ENCODE measurements around the gene SUN1. TPM values are rescaled to one million over a fixed set of nuclear protein-coding genes. Genes with fewer than 3 reads are reported as not detected.
A peak's percentile ranks its signal among the peaks of the same experiment; 100 is the strongest.
"Not testable (repeated sequence)": the region's sequence is repeated elsewhere in the genome, so short reads cannot be mapped to it uniquely, and the experiment has no call there.

Gene SUN1
- total RNA-seq, 2 experiments from 2014 or later: 71.3 to 74.6 TPM

DNA sequence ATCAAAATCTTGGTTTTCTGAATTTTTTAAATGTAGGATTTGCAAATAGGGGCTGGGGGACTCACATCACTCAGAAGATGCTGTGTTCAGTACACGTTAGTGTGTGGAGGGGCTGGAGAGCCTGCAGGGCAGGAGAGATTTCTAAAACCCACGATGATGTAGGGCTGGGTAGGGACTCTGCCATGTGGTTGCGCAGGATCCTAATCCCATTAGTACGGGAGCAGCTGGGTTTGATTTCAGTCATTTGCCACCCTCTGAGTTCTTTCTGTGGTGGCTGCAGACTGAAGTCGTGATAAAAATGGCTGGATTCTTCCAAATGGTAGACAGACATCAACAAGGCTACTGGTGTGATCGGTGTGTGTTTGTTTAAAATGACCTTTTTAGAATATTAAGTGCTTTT is 29.9 kb downstream of the SUN1 start:
- no peak for ATAC-seq
- intact Hi-C loops (cut with DNase I, micrococcal nuclease): no loop called here
- Mint-ChIP-seq H3K9me3 (ENCODE audit: low read depth) (no peaks in the 10 kb centered on the region), H3K4me1 (no peaks in the 10 kb centered on the region), H3K27me3 (no peaks in the 10 kb centered on the region), H3K36me3 (ENCODE audit: low read depth) (peaks cover 57% of the 10 kb centered on the region), H3K4me3 (no peak overlapping the region), H3K27ac (peak overlapping the region; percentile 10)
- ChIA-PET POLR2A (no interaction called here), CTCF (no interaction called here)
- no peak for DNase-seq

GRCh38 chr7:863106-863505 is 30.8 kb downstream of the SUN1 start:
- no peak overlapping the region for H3K27ac Mint-ChIP-seq
- H3K36me3 Mint-ChIP-seq (ENCODE audit: low read depth): peaks cover 60% of the 10 kb centered on the region
- no peaks in the 10 kb centered on the region for H3K27me3 Mint-ChIP-seq
- ATAC-seq: no peak
- DNase-seq: no peak
- H3K4me3 Mint-ChIP-seq: no peak overlapping the region
- no peaks in the 10 kb centered on the region for H3K4me1 Mint-ChIP-seq
- CTCF ChIA-PET: interaction anchor here (1.9 kb wide), 1 partner anchor 10 kb away, joined by 5 read pairs; no protein-coding TSS in a partner anchor
- intact Hi-C loops (cut with DNase I, micrococcal nuclease): no loop called here
- POLR2A ChIA-PET: no interaction called here
- no peaks in the 10 kb centered on the region for H3K9me3 Mint-ChIP-seq (ENCODE audit: low read depth)

- H3K36me3 Mint-ChIP-seq (ENCODE audit: low read depth): peaks cover 46% of the 10 kb centered on the region
- H3K27ac Mint-ChIP-seq: no peak overlapping the region
- intact Hi-C loops (cut with DNase I, micrococcal nuclease): no loop called here
- H3K27me3 Mint-ChIP-seq: no peaks in the 10 kb centered on the region
- ChIA-PET CTCF (interaction anchor here (0.9 kb wide), 1 partner anchor 29 kb away, joined by 3 read pairs; no protein-coding TSS in a partner anchor), POLR2A (no interaction called here)
- no peak overlapping the region for H3K4me3 Mint-ChIP-seq
- peaks cover 8% of the 10 kb centered on the region for H3K4me1 Mint-ChIP-seq
- DNase-seq (no peak), ATAC-seq (no peak)
- H3K9me3 Mint-ChIP-seq (ENCODE audit: low read depth): no peaks in the 10 kb centered on the region
Measured at GRCh38 chr7:865921-866320, 33.6 kb downstream of the SUN1 start.

DNA sequence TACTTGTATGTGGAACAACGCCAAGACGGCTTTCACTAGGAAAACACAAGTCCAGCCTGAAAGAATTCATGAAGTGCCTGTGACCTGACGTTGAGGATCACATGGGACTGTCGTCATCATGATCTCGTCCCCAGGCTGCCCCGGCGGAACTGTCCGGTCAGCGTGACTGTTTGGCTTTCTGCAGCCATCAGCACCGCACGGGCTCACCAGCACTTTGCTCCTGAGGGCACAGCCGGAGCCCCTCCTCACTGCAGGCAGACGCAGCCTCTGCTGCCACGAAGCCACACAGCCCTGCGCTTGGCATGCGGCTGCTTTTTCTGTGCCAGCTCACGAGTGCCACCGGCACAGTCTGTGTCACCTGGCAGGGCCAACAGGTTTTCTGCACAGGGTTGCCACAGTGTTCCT is 34.7 kb downstream of the SUN1 start:
- peaks cover 9% of the 10 kb centered on the region for H3K4me1 Mint-ChIP-seq
- no peak for DNase-seq
- no peak for ATAC-seq
- no peak overlapping the region for H3K27ac Mint-ChIP-seq
- CTCF ChIA-PET: no interaction called here
- intact Hi-C loops (cut with DNase I, micrococcal nuclease): no loop called here
- H3K36me3 Mint-ChIP-seq (ENCODE audit: low read depth): peaks cover 43% of the 10 kb centered on the region
- H3K27me3 Mint-ChIP-seq: no peaks in the 10 kb centered on the region
- POLR2A ChIA-PET: no interaction called here
- no peaks in the 10 kb centered on the region for H3K9me3 Mint-ChIP-seq (ENCODE audit: low read depth)
- H3K4me3 Mint-ChIP-seq: no peak overlapping the region

- POLR2A ChIA-PET: no interaction called here
Measured at GRCh38 chr7:867406-868188, 35.3 kb downstream of the SUN1 start.

DNA sequence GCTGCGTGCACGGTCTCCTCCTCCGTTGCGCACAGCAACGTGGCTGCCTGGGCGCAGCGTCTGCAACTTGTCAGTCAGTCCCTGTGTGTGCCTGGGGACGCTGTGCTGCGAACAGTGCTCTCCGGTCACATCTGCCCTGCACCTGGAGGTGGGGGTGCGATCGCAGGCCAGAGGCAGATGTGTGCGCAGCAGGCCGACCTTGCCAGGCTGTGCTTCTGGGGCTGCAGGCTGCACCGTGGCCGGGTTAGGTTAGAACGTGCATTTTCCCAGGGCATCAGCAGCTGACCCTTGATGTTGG is 35.9 kb downstream of the SUN1 start:
- H3K27ac Mint-ChIP-seq: no peak overlapping the region
- H3K9me3 Mint-ChIP-seq (ENCODE audit: low read depth): no peaks in the 10 kb centered on the region
- no peak overlapping the region for H3K4me3 Mint-ChIP-seq
- DNase-seq (no peak), ATAC-seq (no peak)
- ChIA-PET POLR2A (no interaction called here), CTCF (no interaction called here)
- intact Hi-C loops (cut with DNase I, micrococcal nuclease): no loop called here
- H3K36me3 Mint-ChIP-seq (ENCODE audit: low read depth): peaks cover 42% of the 10 kb centered on the region
- no peaks in the 10 kb centered on the region for H3K27me3 Mint-ChIP-seq
- H3K4me1 Mint-ChIP-seq: peaks cover 11% of the 10 kb centered on the region

More at GRCh38 chr7:867406-868188, 35.3 kb downstream of the SUN1 start:
- peaks cover 9% of the 10 kb centered on the region for H3K4me1 Mint-ChIP-seq
- no peaks in the 10 kb centered on the region for H3K27me3 Mint-ChIP-seq
- H3K4me3 Mint-ChIP-seq: no peak overlapping the region
- no peaks in the 10 kb centered on the region for H3K9me3 Mint-ChIP-seq (ENCODE audit: low read depth)
- intact Hi-C loops (cut with DNase I, micrococcal nuclease): no loop called here
- ATAC-seq (no peak), DNase-seq (no peak)
- CTCF ChIA-PET: no interaction called here
- peaks cover 43% of the 10 kb centered on the region for H3K36me3 Mint-ChIP-seq (ENCODE audit: low read depth)
- no peak overlapping the region for H3K27ac Mint-ChIP-seq

DNA sequence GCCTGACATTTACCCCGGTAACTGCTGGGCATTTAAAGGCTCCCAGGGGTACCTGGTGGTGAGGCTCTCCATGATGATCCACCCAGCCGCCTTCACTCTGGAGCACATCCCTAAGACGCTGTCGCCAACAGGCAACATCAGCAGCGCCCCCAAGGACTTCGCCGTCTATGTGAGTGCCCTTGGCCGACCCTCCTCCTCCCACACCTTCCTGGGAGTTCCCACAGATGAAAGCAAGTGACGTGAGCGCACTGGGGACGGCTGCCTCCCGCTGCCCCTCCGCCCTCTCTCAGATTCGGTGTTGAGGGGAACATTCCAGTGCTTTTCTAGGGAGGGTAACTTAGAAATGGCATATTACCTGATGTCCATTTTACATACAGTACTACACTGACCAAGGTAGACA is 37.1 kb downstream of the SUN1 start:
- ATAC-seq (no peak), DNase-seq (no peak)
- Mint-ChIP-seq H3K36me3 (ENCODE audit: low read depth) (peaks cover 43% of the 10 kb centered on the region), H3K4me1 (peaks cover 21% of the 10 kb centered on the region), H3K27me3 (no peaks in the 10 kb centered on the region), H3K27ac (peak overlapping the region; percentile 7), H3K9me3 (ENCODE audit: low read depth) (no peaks in the 10 kb centered on the region), H3K4me3 (no peak overlapping the region)
- intact Hi-C loops (cut with DNase I, micrococcal nuclease): no loop called here
- POLR2A ChIA-PET: no interaction called here
- CTCF ChIA-PET: no interaction called here

- peaks cover 32% of the 10 kb centered on the region for H3K36me3 Mint-ChIP-seq (ENCODE audit: low read depth)
- no peak for ATAC-seq
- ChIA-PET CTCF (interaction anchor here (0.6 to 2.5 kb wide), 7 partner anchors 39 to 676 kb away, joined by 3 to 15 read pairs (median 5); partner anchors contain the start of gene SUN1), POLR2A (no interaction called here)
- DNase-seq: no peak
- H3K4me3 Mint-ChIP-seq: no peak overlapping the region
- no peaks in the 10 kb centered on the region for H3K27me3 Mint-ChIP-seq
- H3K9me3 Mint-ChIP-seq (ENCODE audit: low read depth): no peaks in the 10 kb centered on the region
- intact Hi-C loops (cut with DNase I, micrococcal nuclease): loop anchor here (2.0 to 10.0 kb wide), 5 partner anchors 39 to 663 kb away; partner anchors contain the start of genes DNAAF5 (in 1 of the 2), MAFK (in 1 of the 2), PRKAR1B (in 1 of the 2) and SUN1 (in 1 of the 2)
- H3K27ac Mint-ChIP-seq: peak overlapping the region; percentile 51
- peaks cover 24% of the 10 kb centered on the region for H3K4me1 Mint-ChIP-seq
Measured at GRCh38 chr7:871900-872537, 39.7 kb downstream of the SUN1 start.

DNA sequence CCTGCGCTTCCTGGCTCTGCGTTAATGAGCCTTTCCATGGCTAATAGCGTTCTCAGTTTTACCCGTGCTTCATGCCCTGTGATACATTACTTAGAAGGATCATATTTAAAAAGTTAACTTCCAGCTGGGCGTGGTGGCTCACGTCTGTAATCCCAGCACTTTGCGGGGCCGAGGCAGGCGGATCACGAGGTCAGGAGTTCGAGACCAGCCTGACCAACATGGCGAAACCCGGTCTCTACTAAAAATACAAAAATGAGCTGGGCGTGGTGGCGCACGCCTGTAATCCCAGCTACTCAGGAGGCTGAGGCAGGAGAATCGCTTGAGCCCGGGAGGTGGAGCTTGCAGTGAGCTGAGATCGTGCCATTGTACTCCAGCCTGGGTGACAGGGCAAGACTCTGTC is 40.4 kb downstream of the SUN1 start:
- H3K4me3 Mint-ChIP-seq; H3K27me3 Mint-ChIP-seq; ATAC-seq; DNase-seq; H3K27ac Mint-ChIP-seq; POLR2A ChIA-PET; H3K9me3 Mint-ChIP-seq (ENCODE audit: low read depth): not testable (repeated sequence)
- intact Hi-C loops (cut with DNase I, micrococcal nuclease): loop anchor here (1.0 to 10.0 kb wide), 7 partner anchors 40 to 662 kb away; partner anchors contain the start of genes DNAAF5 (in 1 of the 2), MAFK (in 1 of the 2), PRKAR1B (in 1 of the 2) and SUN1 (in 1 of the 2)
- H3K36me3 Mint-ChIP-seq (ENCODE audit: low read depth): peaks cover 28% of the 10 kb centered on the region
- H3K4me1 Mint-ChIP-seq: peaks cover 24% of the 10 kb centered on the region
- CTCF ChIA-PET: interaction anchor here (0.6 to 2.5 kb wide), 16 partner anchors 9 to 676 kb away, joined by 3 to 15 read pairs (median 4); partner anchors contain the start of gene SUN1

GRCh38 chr7:873367-874002 is 41.2 kb downstream of the SUN1 start:
- H3K4me1 Mint-ChIP-seq: peaks cover 27% of the 10 kb centered on the region
- peak; percentile 84 for DNase-seq
- peaks cover 28% of the 10 kb centered on the region for H3K36me3 Mint-ChIP-seq (ENCODE audit: low read depth)
- CTCF ChIA-PET: interaction anchor here (0.6 to 2.5 kb wide), 18 partner anchors 10 to 542 kb away, joined by 3 to 15 read pairs (median 4); partner anchors contain the start of genes COX19 and SUN1
- no peak overlapping the region for H3K4me3 Mint-ChIP-seq
- intact Hi-C loops (cut with DNase I, micrococcal nuclease): loop anchor here (1.0 to 10.0 kb wide), 7 partner anchors 41 to 661 kb away; partner anchors contain the start of genes DNAAF5 (in 1 of the 2), MAFK (in 1 of the 2), PRKAR1B (in 1 of the 2) and SUN1 (in 1 of the 2)
- POLR2A ChIA-PET: no interaction called here
- H3K9me3 Mint-ChIP-seq (ENCODE audit: low read depth): no peaks in the 10 kb centered on the region
- peak; percentile 47 for ATAC-seq
- H3K27ac Mint-ChIP-seq: peak overlapping the region; percentile 83
- H3K27me3 Mint-ChIP-seq: no peaks in the 10 kb centered on the region

GRCh38 chr7:874031-874749 is 41.9 kb downstream of the SUN1 start:
- peaks cover 30% of the 10 kb centered on the region for H3K36me3 Mint-ChIP-seq (ENCODE audit: low read depth)
- ChIA-PET CTCF (interaction anchor here (0.6 to 2.5 kb wide), 17 partner anchors 10 to 553 kb away, joined by 3 to 15 read pairs (median 5); partner anchors contain the start of genes COX19 and SUN1), POLR2A (no interaction called here)
- peaks cover 31% of the 10 kb centered on the region for H3K4me1 Mint-ChIP-seq
- DNase-seq: no peak
- no peaks in the 10 kb centered on the region for H3K9me3 Mint-ChIP-seq (ENCODE audit: low read depth)
- ATAC-seq: no peak
- no peaks in the 10 kb centered on the region for H3K27me3 Mint-ChIP-seq
- H3K4me3 Mint-ChIP-seq: no peak overlapping the region
- intact Hi-C loops (cut with DNase I, micrococcal nuclease): loop anchor here (5.0 to 10.0 kb wide), 3 partner anchors 57 to 661 kb away; partner anchors contain the start of genes DNAAF5 (in 1 of the 2), MAFK (in 1 of the 2) and PRKAR1B (in 1 of the 2)
- H3K27ac Mint-ChIP-seq: peak overlapping the region; percentile 83
